GM23338 (cell line): ENCODE measurements around the gene CAND1. TPM values are rescaled to one million over a fixed set of nuclear protein-coding genes. Genes with fewer than 3 reads are reported as not detected.

Experiments
- ATAC-seq: fragments of 200-7000 bp; cut with Tn5 transposase; 3 replicates; pipeline ENCODE4 v1.9.1; 2020
- DNase-seq: peaks from one replicate; pipeline ENCODE4 v3.0.0-alpha.2; 2015; ENCODE audit warnings: low spot score
- H2AFZ ChIP-seq: fragments of 200-600 bp; sonication (generic); 2 replicates; pipeline ENCODE4 v1.8.0; 2016; ENCODE audit warnings: antibody characterized with exemption, mild to moderate bottlenecking, moderate library complexity
- H3F3A ChIP-seq: fragments of 200-600 bp; sonication (generic); replicated peaks from 2 replicates; pipeline ENCODE4 v1.8.0; 2017; ENCODE audit warnings: antibody characterized with exemption, mixed run types, low read depth
- H3K27ac ChIP-seq: fragments of 200-600 bp; sonication (generic); 2 replicates; pipeline ENCODE4 v1.6.1; 2016; ENCODE audit warnings: low read depth
- H3K27me3 ChIP-seq: fragments of 200-600 bp; sonication (generic); 2 replicates; pipeline ENCODE4 v1.8.0; 2016; ENCODE audit warnings: mild to moderate bottlenecking, mixed run types, moderate library complexity; ENCODE audit not compliant: insufficient read depth
- H3K36me3 ChIP-seq: fragments of 200-600 bp; sonication (generic); 2 replicates; pipeline ENCODE4 v1.8.0; 2016; ENCODE audit warnings: mild to moderate bottlenecking; ENCODE audit not compliant: insufficient read depth
- H3K4me1 ChIP-seq: fragments of 200-600 bp; sonication (generic); 2 replicates; pipeline ENCODE4 v1.8.0; 2016; ENCODE audit warnings: mild to moderate bottlenecking, moderate library complexity; ENCODE audit not compliant: insufficient read depth
- H3K4me2 ChIP-seq: fragments of 200-600 bp; sonication (generic); 2 replicates; pipeline ENCODE4 v1.7.1; 2017; ENCODE audit warnings: mixed run types
- H3K4me3 ChIP-seq: fragments of 200-600 bp; sonication (generic); 2 replicates; pipeline ENCODE4 v1.6.1; 2016; ENCODE audit warnings: mixed run types
- H3K79me2 ChIP-seq: fragments of 200-600 bp; sonication (generic); replicated peaks from 2 replicates; pipeline ENCODE4 v1.8.0; 2017; ENCODE audit warnings: mild to moderate bottlenecking; ENCODE audit not compliant: insufficient read depth
- H3K9me2 ChIP-seq: fragments of 200-600 bp; sonication (generic); 2 replicates; pipeline ENCODE4 v1.8.0; 2017; ENCODE audit not compliant: insufficient read depth
- H4K20me1 ChIP-seq: fragments of 200-600 bp; sonication (generic); replicated peaks from 2 replicates; pipeline ENCODE4 v1.8.0; 2017; ENCODE audit warnings: mild to moderate bottlenecking; ENCODE audit not compliant: insufficient read depth
- H3K27ac Mint-ChIP-seq: 2 replicates; pipeline ENCODE4 v1.8.0; 2020; ENCODE audit warnings: inconsistent platforms, mild to moderate bottlenecking, moderate library complexity, mixed read lengths
- H3K27me3 Mint-ChIP-seq: 3 replicates; pipeline ENCODE4 v1.8.0; 2022; ENCODE audit warnings: low read depth, mild to moderate bottlenecking, moderate library complexity, mixed read lengths, inconsistent platforms; ENCODE audit not compliant: insufficient read depth, poor library complexity
- H3K36me3 Mint-ChIP-seq: 3 replicates; pipeline ENCODE4 v1.8.0; 2021; ENCODE audit warnings: low read depth, mild to moderate bottlenecking, inconsistent platforms, moderate library complexity, mixed read lengths
- H3K4me1 Mint-ChIP-seq: 3 replicates; pipeline ENCODE4 v1.8.0; 2020; ENCODE audit warnings: mild to moderate bottlenecking, inconsistent platforms, mixed read lengths
- H3K4me3 Mint-ChIP-seq: 3 replicates; pipeline ENCODE4 v1.8.0; 2021; ENCODE audit warnings: moderate library complexity, mild to moderate bottlenecking, inconsistent platforms, mixed read lengths
- H3K9me3 Mint-ChIP-seq: 3 replicates; pipeline ENCODE4 v1.8.0; 2020; ENCODE audit warnings: moderate library complexity, mild to moderate bottlenecking, inconsistent platforms, mixed read lengths
- CREB1 ChIP-seq: fragments of 250-450 bp; sonication (Bioruptor Pico); IDR thresholded peaks from 2 replicates; pipeline ENCODE4 v1.5.0; 2020; ENCODE audit warnings: low read depth, mild to moderate bottlenecking, moderate library complexity
- CTCF ChIP-seq, 2 experiments: fragments of 200-600 bp in 1 of 2; sonication (generic) in 1 of 2; conservative IDR thresholded peaks; 2 replicates each; pipeline versions ENCODE4 v1.5.1 to v1.6.1; 2016 to 2017; ENCODE audit warnings: antibody characterized with exemption in 2 of 2, low read depth in 2 of 2, mild to moderate bottlenecking in 2 of 2, moderate library complexity in 1 of 2
- ETS1 ChIP-seq: IDR thresholded peaks from 2 replicates; pipeline ENCODE4 v1.6.1; 2016; ENCODE audit warnings: antibody characterized with exemption
- EZH2 ChIP-seq: fragments of 200-600 bp; sonication (generic); IDR thresholded peaks from one replicate; pipeline ENCODE4 v1.8.0; 2017; ENCODE audit warnings: antibody characterized with exemption, mild to moderate bottlenecking, low read depth; ENCODE audit not compliant: unreplicated experiment
- EZH2phosphoT487 ChIP-seq: fragments of 200-600 bp; sonication (generic); IDR thresholded peaks from one replicate; pipeline ENCODE4 v1.8.1; 2018; ENCODE audit warnings: antibody characterized with exemption; ENCODE audit not compliant: unreplicated experiment
- JUNB ChIP-seq: IDR thresholded peaks from one replicate; pipeline ENCODE4 v1.6.1; 2016; ENCODE audit warnings: antibody characterized with exemption; ENCODE audit not compliant: unreplicated experiment
- NANOG ChIP-seq: IDR thresholded peaks from 2 replicates; pipeline ENCODE4 v1.6.1; 2016; ENCODE audit warnings: antibody characterized with exemption, borderline replicate concordance
- POLR2AphosphoS5 ChIP-seq: IDR thresholded peaks from 2 replicates; pipeline ENCODE4 v1.6.1; 2016; ENCODE audit warnings: antibody characterized with exemption, low read depth
- REST ChIP-seq: IDR thresholded peaks from one replicate; pipeline ENCODE4 v1.6.1; 2018; ENCODE audit warnings: antibody characterized with exemption; ENCODE audit not compliant: unreplicated experiment
- STAT1 ChIP-seq: IDR thresholded peaks from one replicate; pipeline ENCODE4 v1.6.1; 2016; ENCODE audit warnings: antibody characterized with exemption; ENCODE audit not compliant: unreplicated experiment
- ZNF114 ChIP-seq: fragments of 250-450 bp; sonication (Bioruptor Pico); IDR thresholded peaks from 2 replicates; pipeline ENCODE4 v1.5.0; 2020; ENCODE audit warnings: mild to moderate bottlenecking, moderate library complexity
- ZNF331 ChIP-seq: fragments of 250-450 bp; sonication (Bioruptor Pico); IDR thresholded peaks from 2 replicates; pipeline ENCODE4 v1.5.0; 2020; ENCODE audit warnings: low read depth, mild to moderate bottlenecking, moderate library complexity
- ZNF462 ChIP-seq: fragments of 250-450 bp; sonication (Bioruptor Pico); IDR thresholded peaks from 2 replicates; pipeline ENCODE4 v1.5.0; 2020; ENCODE audit warnings: mild to moderate bottlenecking, moderate library complexity
- polyA plus RNA-seq: library from polyadenylated mRNA; unstranded; fragments of >200 nt; fragmentation: Nextera tagmentation; extraction: Ambion mirVana; gene quantifications from 2 replicates; pipeline ENCODE4 v1.2.1, GENCODE V29; 2016
- total RNA-seq: library from RNA; depleted of rRNA; stranded (reverse); fragments of >200 nt; shearing (Covaris generic); gene quantifications from 2 replicates; pipeline ENCODE4 v1.2.3, GENCODE V29; 2014

CAND1 gene
- total and polyA plus RNA-seq, 2 experiments from 2014 or later = 71.4 to 151 TPM

- ATAC-seq (no peak), DNase-seq (no peak)
- no peaks in the 10 kb centered on the region for H3K27me3 ChIP-seq
- H3K9me3 Mint-ChIP-seq = no peaks in the 10 kb centered on the region
- peaks cover 2% of the 10 kb centered on the region for H3K27me3 Mint-ChIP-seq
- TF ChIP-seq ZNF114 (CRISPR knock-in tag) (no peak), STAT1 (no peak), ZNF462 (CRISPR knock-in tag) (no peak), CTCF (conservative IDR thresholded peaks at IDR 0.05; ENCODE audit: low read depth in 2 of 2) (no peak), REST (no peak), EZH2phosphoT487 (no peak), ETS1 (no peak), ZNF331 (CRISPR knock-in tag) (no peak), POLR2AphosphoS5 (no peak), CREB1 (CRISPR knock-in tag) (no peak), NANOG (no peak), JUNB (no peak), EZH2 (no peak)
- peaks cover 34% of the 10 kb centered on the region for H3K36me3 ChIP-seq
- no peaks in the 10 kb centered on the region for H3K4me1 Mint-ChIP-seq
- no peak overlapping the region for H3K27ac ChIP-seq
- no peaks in the 10 kb centered on the region for H3K4me1 ChIP-seq
- no peaks in the 10 kb centered on the region for H3K9me2 ChIP-seq
- H3K4me2 ChIP-seq = no peak overlapping the region
- H3K4me3 ChIP-seq = no peak overlapping the region
- H4K20me1 ChIP-seq = no peaks in the 10 kb centered on the region; the same call in none of the 2 replicates
- no peaks in the 10 kb centered on the region for H3K79me2 ChIP-seq
- no peak overlapping the region for H3K4me3 Mint-ChIP-seq
- no peak overlapping the region for H3K27ac Mint-ChIP-seq
- H3K36me3 Mint-ChIP-seq = peaks cover 66% of the 10 kb centered on the region
- H3F3A ChIP-seq = no peaks in the 10 kb centered on the region
- H2AFZ ChIP-seq = no peak overlapping the region
Measured at GRCh38 chr12:67315661-67316060, 46.5 kb downstream of the CAND1 start.
